ENCODE results near the gene ATP9B. TPM values are rescaled to one million over a fixed set of nuclear protein-coding genes. Genes with fewer than 3 reads are reported as not detected.

Gene ATP9B
- polyA plus RNA-seq, 3 donors, result 7.2 to 20.3 (median 14.0) TPM

DNA sequence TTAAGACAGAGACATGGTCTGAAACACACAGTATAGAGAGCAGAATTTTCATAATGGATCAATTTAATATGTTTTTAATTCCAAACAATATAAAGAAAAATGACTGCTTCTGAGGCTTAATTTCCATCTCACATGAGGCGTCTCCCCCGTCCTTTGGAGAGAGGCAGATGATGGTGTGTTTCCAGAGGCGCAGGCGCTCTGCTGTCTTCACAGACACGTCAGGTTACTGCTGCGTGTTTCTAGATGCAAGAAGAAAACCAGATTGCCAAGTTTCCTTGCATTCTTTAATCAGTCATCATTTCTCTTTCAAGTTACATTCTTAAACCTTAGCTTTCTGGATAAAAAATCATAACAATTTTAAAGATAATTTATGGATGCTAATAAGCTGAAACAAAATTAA is 160.2 kb downstream of the ATP9B start:
- peaks cover 0 to 3% (median 0%) of the 10 kb centered on the region in 7 donors for H3K9me3 Mint-ChIP-seq
- intact Hi-C loops (cut with micrococcal nuclease), result no loop called here
- no peaks in the 10 kb centered on the region for H3K79me2 ChIP-seq (ENCODE audit: insufficient read depth, low read length)
- H3K27me3 Mint-ChIP-seq (ENCODE audit: low read depth in 3 of 3), result peaks cover 0 to 1% (median 0%) of the 10 kb centered on the region in 3 donors
- H3K36me3 Mint-ChIP-seq, result peaks cover 10 to 22% of the 10 kb centered on the region in 2 donors
- H3K9me3 ChIP-seq (replicated peaks in 1 of 2; ENCODE audit: control insufficient read depth in 1 of 2, insufficient read depth in 1 of 2, low read length in 2 of 2), result no peaks in the 10 kb centered on the region
- H3K4me2 ChIP-seq (replicated peaks; ENCODE audit: extremely low read depth, low read length, poor library complexity, severe bottlenecking), result no peak overlapping the region
- no peak for DNase-seq
- H3K36me3 ChIP-seq (replicated peaks in 1 of 2; ENCODE audit: control insufficient read depth in 1 of 2, insufficient read depth in 2 of 2, low read length in 2 of 2), result peaks cover 0 to 11% of the 10 kb centered on the region in 2 donors
- H3K27me3 ChIP-seq (ENCODE audit: control insufficient read depth in 2 of 2, insufficient read depth in 2 of 2, low read length in 2 of 2), result no peaks in the 10 kb centered on the region
- H3K9ac ChIP-seq (ENCODE audit: insufficient read depth, low read length, poor library complexity, severe bottlenecking), result no peak overlapping the region
- no peak overlapping the region for H2AFZ ChIP-seq (ENCODE audit: insufficient read depth, low read depth, low read length, poor library complexity, severe bottlenecking)
- H4K20me1 ChIP-seq (ENCODE audit: insufficient read depth, low read length), result no peaks in the 10 kb centered on the region
- H3K27ac Mint-ChIP-seq, result no peak overlapping the region
- no peak overlapping the region for H3K4me3 ChIP-seq (replicated peaks in 1 of 3; ENCODE audit: low read depth in 2 of 3, low read length in 3 of 3)
- TF ChIP-seq, protein P1, sequence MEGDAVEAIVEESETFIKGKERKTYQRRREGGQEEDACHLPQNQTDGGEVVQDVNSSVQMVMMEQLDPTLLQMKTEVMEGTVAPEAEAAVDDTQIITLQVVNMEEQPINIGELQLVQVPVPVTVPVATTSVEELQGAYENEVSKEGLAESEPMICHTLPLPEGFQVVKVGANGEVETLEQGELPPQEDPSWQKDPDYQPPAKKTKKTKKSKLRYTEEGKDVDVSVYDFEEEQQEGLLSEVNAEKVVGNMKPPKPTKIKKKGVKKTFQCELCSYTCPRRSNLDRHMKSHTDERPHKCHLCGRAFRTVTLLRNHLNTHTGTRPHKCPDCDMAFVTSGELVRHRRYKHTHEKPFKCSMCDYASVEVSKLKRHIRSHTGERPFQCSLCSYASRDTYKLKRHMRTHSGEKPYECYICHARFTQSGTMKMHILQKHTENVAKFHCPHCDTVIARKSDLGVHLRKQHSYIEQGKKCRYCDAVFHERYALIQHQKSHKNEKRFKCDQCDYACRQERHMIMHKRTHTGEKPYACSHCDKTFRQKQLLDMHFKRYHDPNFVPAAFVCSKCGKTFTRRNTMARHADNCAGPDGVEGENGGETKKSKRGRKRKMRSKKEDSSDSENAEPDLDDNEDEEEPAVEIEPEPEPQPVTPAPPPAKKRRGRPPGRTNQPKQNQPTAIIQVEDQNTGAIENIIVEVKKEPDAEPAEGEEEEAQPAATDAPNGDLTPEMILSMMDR (IDR thresholded peaks at IDR 0.05), result no peak
- no peaks in the 10 kb centered on the region for H3K4me1 ChIP-seq (ENCODE audit: control insufficient read depth in 1 of 2, insufficient read depth in 2 of 2, low read length in 2 of 2)
- no peak overlapping the region for H3K27ac ChIP-seq (ENCODE audit: low read depth in 1 of 2, low read length in 2 of 2)
- no peak overlapping the region for H3K4me3 Mint-ChIP-seq
- no peaks in the 10 kb centered on the region for H3K4me1 Mint-ChIP-seq
- WGBS (ENCODE audit: insufficient coverage), result no CpG with 5 or more reads among the region's 6 CpGs

DNA sequence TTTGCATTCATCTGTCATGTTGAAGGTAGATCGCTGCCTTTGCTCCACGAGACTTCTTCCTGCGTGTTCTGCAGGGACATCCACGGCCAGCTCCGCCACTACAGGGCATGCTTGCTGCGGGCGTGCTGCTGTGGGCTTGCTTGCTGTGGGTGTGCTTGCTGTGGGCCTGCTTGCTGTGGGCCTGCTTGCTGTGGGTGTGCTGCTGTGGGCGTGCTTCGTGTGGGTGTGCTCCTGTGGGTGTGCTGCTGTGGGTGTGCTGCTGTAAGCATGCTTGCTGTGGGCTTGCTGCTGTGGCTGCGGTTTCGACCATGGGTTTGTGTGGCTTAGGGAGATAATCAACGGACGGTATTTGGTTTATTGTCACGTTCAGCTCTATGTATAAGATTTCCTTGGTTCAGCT is 165.2 kb downstream of the ATP9B start:
- H3K9ac ChIP-seq (ENCODE audit: insufficient read depth, low read length, poor library complexity, severe bottlenecking), result no peak overlapping the region
- TF ChIP-seq, protein P1 (IDR thresholded peaks at IDR 0.05), result no peak
- no peaks in the 10 kb centered on the region for H3K4me1 ChIP-seq (ENCODE audit: control insufficient read depth in 1 of 2, insufficient read depth in 2 of 2, low read length in 2 of 2)
- Mint-ChIP-seq H3K4me1 (no peaks in the 10 kb centered on the region), H3K4me3 (no peak overlapping the region), H3K27ac (no peak overlapping the region), H3K36me3 (peaks cover 6 to 18% of the 10 kb centered on the region in 2 donors), H3K27me3 (ENCODE audit: low read depth in 3 of 3) (peaks cover 0 to 1% (median 0%) of the 10 kb centered on the region in 3 donors), H3K9me3 (peaks cover 0 to 3% (median 0%) of the 10 kb centered on the region in 7 donors)
- H4K20me1 ChIP-seq (ENCODE audit: insufficient read depth, low read length), result no peaks in the 10 kb centered on the region
- H3K79me2 ChIP-seq (ENCODE audit: insufficient read depth, low read length), result no peaks in the 10 kb centered on the region
- no peaks in the 10 kb centered on the region for H3K27me3 ChIP-seq (ENCODE audit: control insufficient read depth in 2 of 2, insufficient read depth in 2 of 2, low read length in 2 of 2)
- no peaks in the 10 kb centered on the region for H3K9me3 ChIP-seq (replicated peaks in 1 of 2; ENCODE audit: control insufficient read depth in 1 of 2, insufficient read depth in 1 of 2, low read length in 2 of 2)
- H2AFZ ChIP-seq (ENCODE audit: insufficient read depth, low read depth, low read length, poor library complexity, severe bottlenecking), result no peak overlapping the region
- no peak for DNase-seq
- intact Hi-C loops (cut with micrococcal nuclease), result no loop called here
- H3K4me3 ChIP-seq (replicated peaks in 1 of 3; ENCODE audit: low read depth in 2 of 3, low read length in 3 of 3), result no peak overlapping the region
- no peak overlapping the region for H3K27ac ChIP-seq (ENCODE audit: low read depth in 1 of 2, low read length in 2 of 2)
- no peaks in the 10 kb centered on the region for H3K36me3 ChIP-seq (replicated peaks in 1 of 2; ENCODE audit: control insufficient read depth in 1 of 2, insufficient read depth in 2 of 2, low read length in 2 of 2)
- whole genome bisulfite sequencing (ENCODE audit: insufficient coverage), result 99% methylated on average over 9 of the region's 14 CpGs
- H3K4me2 ChIP-seq (replicated peaks; ENCODE audit: extremely low read depth, low read length, poor library complexity, severe bottlenecking), result no peak overlapping the region

Measured in CD14-positive monocyte (primary cell).